ENCODE data around the gene SEMA3D.

GRCh38 chr7:85177316-85177715 is 9.5 kb downstream of the SEMA3D start:
- TF ChIP-seq CTCF (IDR thresholded peaks at IDR 0.05) (no peak), POLR2A (IDR thresholded peaks at IDR 0.05) (no peak), EP300 (IDR thresholded peaks at IDR 0.05) (no peak)

Data from sigmoid colon (tissue), 4 donors.